ENCODE data around the gene CFAP54. TPM values are rescaled to one million over a fixed set of nuclear protein-coding genes. Genes with fewer than 3 reads are reported as not detected.

CFAP54 gene
- total and polyA plus RNA-seq, 2 donors (not counting 1 experiment from before 2014, with no cell fraction given), result 0.93 to 7.1 TPM

DNA sequence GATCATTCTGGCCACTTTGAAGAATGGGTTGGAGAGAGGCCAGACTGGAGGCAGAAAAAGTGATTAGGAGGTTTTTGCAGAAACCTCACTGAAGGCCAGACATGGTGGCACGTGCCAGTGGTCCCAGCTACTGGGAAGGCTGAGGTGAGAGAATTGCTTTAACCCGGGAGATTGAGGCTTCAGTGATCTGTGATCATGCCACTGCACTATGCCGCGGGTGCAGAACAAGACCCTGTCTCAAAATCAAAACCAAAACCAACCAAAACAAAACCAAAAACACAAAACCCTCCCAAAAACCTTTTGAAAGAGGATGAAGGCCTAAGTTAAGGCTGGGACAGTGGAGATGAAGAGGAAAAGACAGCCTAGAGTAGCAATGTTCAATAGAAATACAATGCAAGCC is 15.2 kb upstream of the CFAP54 start:
- Histone ChIP-seq H3K4me1 (ENCODE audit: control insufficient read depth, extremely low read depth, insufficient read depth, low read length) (peaks cover 15% of the 10 kb centered on the region), H3K9ac (ENCODE audit: insufficient read depth, low read length) (no peak overlapping the region), H3K79me2 (ENCODE audit: control insufficient read depth, insufficient read depth, low read length) (no peaks in the 10 kb centered on the region), H3K36me3 (ENCODE audit: control insufficient read depth, insufficient read depth, low read length) (no peaks in the 10 kb centered on the region), H3K27me3 (ENCODE audit: control insufficient read depth, insufficient read depth, low read length) (no peaks in the 10 kb centered on the region), H3K9me3 (ENCODE audit: control insufficient read depth, insufficient read depth, low read depth, low read length) (no peaks in the 10 kb centered on the region), H3K4me2 (ENCODE audit: extremely low read depth, insufficient read depth, low read length) (no peak overlapping the region), H4K20me1 (ENCODE audit: control insufficient read depth, extremely low read depth, insufficient read depth, low read length) (no peaks in the 10 kb centered on the region), H2AFZ (ENCODE audit: low read length) (no peak overlapping the region), H3K4me3 (replicated peaks in 1 of 4; ENCODE audit: control extremely low read depth in 1 of 4, insufficient read depth in 1 of 4, low read depth in 3 of 4, low read length in 4 of 4) (no peak overlapping the region), H3K27ac (ENCODE audit: insufficient read depth, low read length) (no peak overlapping the region)
- no peak for DNase-seq (ENCODE audit: low read depth in 2 of 2)
- TF ChIP-seq, protein P1, sequence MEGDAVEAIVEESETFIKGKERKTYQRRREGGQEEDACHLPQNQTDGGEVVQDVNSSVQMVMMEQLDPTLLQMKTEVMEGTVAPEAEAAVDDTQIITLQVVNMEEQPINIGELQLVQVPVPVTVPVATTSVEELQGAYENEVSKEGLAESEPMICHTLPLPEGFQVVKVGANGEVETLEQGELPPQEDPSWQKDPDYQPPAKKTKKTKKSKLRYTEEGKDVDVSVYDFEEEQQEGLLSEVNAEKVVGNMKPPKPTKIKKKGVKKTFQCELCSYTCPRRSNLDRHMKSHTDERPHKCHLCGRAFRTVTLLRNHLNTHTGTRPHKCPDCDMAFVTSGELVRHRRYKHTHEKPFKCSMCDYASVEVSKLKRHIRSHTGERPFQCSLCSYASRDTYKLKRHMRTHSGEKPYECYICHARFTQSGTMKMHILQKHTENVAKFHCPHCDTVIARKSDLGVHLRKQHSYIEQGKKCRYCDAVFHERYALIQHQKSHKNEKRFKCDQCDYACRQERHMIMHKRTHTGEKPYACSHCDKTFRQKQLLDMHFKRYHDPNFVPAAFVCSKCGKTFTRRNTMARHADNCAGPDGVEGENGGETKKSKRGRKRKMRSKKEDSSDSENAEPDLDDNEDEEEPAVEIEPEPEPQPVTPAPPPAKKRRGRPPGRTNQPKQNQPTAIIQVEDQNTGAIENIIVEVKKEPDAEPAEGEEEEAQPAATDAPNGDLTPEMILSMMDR (conservative IDR thresholded peaks at IDR 0.05 in 1 of 2, IDR thresholded peaks at IDR 0.05 in 1 of 2; ENCODE audit: low read depth in 1 of 2, low read length in 2 of 2), result no peak
- TF ChIP-seq EZH2 (IDR thresholded peaks at IDR 0.05; ENCODE audit: low read length, missing control alignments), result no peak

DNA sequence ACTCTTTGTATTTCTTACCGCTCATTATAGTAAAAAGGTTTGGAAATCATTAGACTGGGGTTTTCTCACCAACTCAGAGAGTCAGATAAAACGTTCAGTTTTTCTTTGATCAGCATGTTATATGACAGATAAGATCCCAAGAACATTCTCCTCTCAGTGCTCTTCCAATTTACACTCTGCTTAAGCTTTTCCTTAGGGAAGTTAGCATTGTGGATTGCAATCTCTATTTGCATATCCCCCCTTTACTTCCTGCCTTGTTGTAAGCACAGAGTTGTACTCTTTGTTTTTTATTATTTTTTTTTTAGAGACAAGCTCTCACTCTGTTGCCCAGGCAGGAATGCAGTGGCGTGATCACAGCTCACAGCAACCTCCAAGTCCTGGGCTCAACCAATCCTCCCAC is 11.4 kb upstream of the CFAP54 start:
- Histone ChIP-seq H3K4me1 (ENCODE audit: control insufficient read depth, extremely low read depth, insufficient read depth, low read length) (peaks cover 5% of the 10 kb centered on the region), H3K79me2 (ENCODE audit: control insufficient read depth, insufficient read depth, low read length) (no peaks in the 10 kb centered on the region), H3K9ac (ENCODE audit: insufficient read depth, low read length) (no peak overlapping the region), H4K20me1 (ENCODE audit: control insufficient read depth, extremely low read depth, insufficient read depth, low read length) (no peaks in the 10 kb centered on the region), H3K9me3 (ENCODE audit: control insufficient read depth, insufficient read depth, low read depth, low read length) (no peaks in the 10 kb centered on the region), H2AFZ (ENCODE audit: low read length) (no peak overlapping the region), H3K4me3 (replicated peaks in 1 of 4; ENCODE audit: control extremely low read depth in 1 of 4, insufficient read depth in 1 of 4, low read depth in 3 of 4, low read length in 4 of 4) (no peak overlapping the region), H3K36me3 (ENCODE audit: control insufficient read depth, insufficient read depth, low read length) (no peaks in the 10 kb centered on the region), H3K4me2 (ENCODE audit: extremely low read depth, insufficient read depth, low read length) (no peak overlapping the region), H3K27ac (ENCODE audit: insufficient read depth, low read length) (no peak overlapping the region), H3K27me3 (ENCODE audit: control insufficient read depth, insufficient read depth, low read length) (no peaks in the 10 kb centered on the region)
- DNase-seq (ENCODE audit: low read depth in 2 of 2), result no peak
- no peak for TF ChIP-seq EZH2 (IDR thresholded peaks at IDR 0.05; ENCODE audit: low read length, missing control alignments)
- TF ChIP-seq, protein P1 (conservative IDR thresholded peaks at IDR 0.05 in 1 of 2, IDR thresholded peaks at IDR 0.05 in 1 of 2; ENCODE audit: low read depth in 1 of 2, low read length in 2 of 2), result no peak

DNA sequence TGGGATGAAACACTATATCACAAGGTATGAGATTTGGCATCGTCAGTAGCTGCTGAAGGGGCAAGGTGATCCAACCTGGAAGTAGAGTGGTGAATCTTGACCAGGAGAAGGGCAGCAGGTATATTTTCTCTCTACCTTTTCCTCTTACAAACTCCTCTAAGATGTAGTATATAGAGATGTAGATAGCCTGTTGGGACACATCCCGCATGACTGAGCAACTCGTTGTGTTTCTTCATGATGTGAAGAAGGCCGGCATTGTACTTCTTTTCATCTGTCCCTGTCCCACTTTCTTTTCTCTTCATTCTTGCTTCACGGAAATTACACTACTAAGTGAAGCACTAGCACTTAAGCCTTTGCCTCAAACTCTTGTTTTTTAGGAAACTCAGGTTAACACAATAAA is 7.3 kb upstream of the CFAP54 start:
- H4K20me1 ChIP-seq (ENCODE audit: control insufficient read depth, extremely low read depth, insufficient read depth, low read length), result no peaks in the 10 kb centered on the region
- H3K9me3 ChIP-seq (ENCODE audit: control insufficient read depth, insufficient read depth, low read depth, low read length), result no peaks in the 10 kb centered on the region
- no peak overlapping the region for H3K4me2 ChIP-seq (ENCODE audit: extremely low read depth, insufficient read depth, low read length)
- TF ChIP-seq, protein P1 (conservative IDR thresholded peaks at IDR 0.05 in 1 of 2, IDR thresholded peaks at IDR 0.05 in 1 of 2; ENCODE audit: low read depth in 1 of 2, low read length in 2 of 2), result no peak
- no peak for TF ChIP-seq EZH2 (IDR thresholded peaks at IDR 0.05; ENCODE audit: low read length, missing control alignments)
- no peak overlapping the region for H3K4me3 ChIP-seq (replicated peaks in 1 of 4; ENCODE audit: control extremely low read depth in 1 of 4, insufficient read depth in 1 of 4, low read depth in 3 of 4, low read length in 4 of 4)
- H2AFZ ChIP-seq (ENCODE audit: low read length), result no peak overlapping the region
- no peaks in the 10 kb centered on the region for H3K36me3 ChIP-seq (ENCODE audit: control insufficient read depth, insufficient read depth, low read length)
- H3K27ac ChIP-seq (ENCODE audit: insufficient read depth, low read length), result no peak overlapping the region
- no peaks in the 10 kb centered on the region for H3K79me2 ChIP-seq (ENCODE audit: control insufficient read depth, insufficient read depth, low read length)
- no peaks in the 10 kb centered on the region for H3K27me3 ChIP-seq (ENCODE audit: control insufficient read depth, insufficient read depth, low read length)
- H3K9ac ChIP-seq (ENCODE audit: insufficient read depth, low read length), result no peak overlapping the region
- H3K4me1 ChIP-seq (ENCODE audit: control insufficient read depth, extremely low read depth, insufficient read depth, low read length), result peaks cover 3% of the 10 kb centered on the region
- DNase-seq (ENCODE audit: low read depth in 2 of 2), result no peak

All from fibroblast of lung (primary cell).